ENCODE data around the gene IL23R.

The IL23R gene

GRCh38 chr1:67307251-67308060 lies 141.2 kb downstream of the IL23R start, which contains the start of gene IL12RB2:
TSS of gene IL12RB2 (plus strand) at chr1:67307873. CDS start at chr1:67320369, 12,496 bp downstream.
- FAIRE-seq (no peak), DNase-seq (ENCODE audit: insufficient read length, low spot score) (peak; percentile 22)
- TF ChIP-seq CTCF (IDR thresholded peaks at IDR 0.05; ENCODE audit: insufficient read depth, missing control alignments), result no peak

GRCh38 chr1:67308136-67308535 lies 141.9 kb downstream of the IL23R start:
- DNase-seq (ENCODE audit: insufficient read length, low spot score) (no peak), FAIRE-seq (no peak)
- TF ChIP-seq CTCF (IDR thresholded peaks at IDR 0.05; ENCODE audit: insufficient read depth, missing control alignments), result no peak

Data from D721Med (cell line).